Measurements from ENCODE around the gene PRRG1.

PRRG1 gene

GRCh38 chrX:37407736-37408135, 58.6 kb downstream of the PRRG1 start:
- Histone ChIP-seq H3K4me2 (ENCODE audit: low read depth, low read length, poor library complexity, severe bottlenecking) (no peak overlapping the region), H3K4me3 (ENCODE audit: low read length, poor library complexity, severe bottlenecking) (no peak overlapping the region), H3K9me2 (replicated peaks; ENCODE audit: low read depth, low read length) (no peaks in the 10 kb centered on the region), H2AFZ (ENCODE audit: low read length) (no peak overlapping the region), H3F3A (ENCODE audit: low read depth) (no peaks in the 10 kb centered on the region), H4K20me1 (ENCODE audit: insufficient read depth, low read length, poor library complexity, severe bottlenecking) (no peaks in the 10 kb centered on the region), H3K9me3 (ENCODE audit: insufficient read depth, low read depth, low read length) (no peaks in the 10 kb centered on the region), H3K36me3 (ENCODE audit: insufficient read depth, low read length) (no peaks in the 10 kb centered on the region), H3K27me3 (ENCODE audit: insufficient read depth, low read length, poor library complexity, severe bottlenecking) (no peaks in the 10 kb centered on the region), H3K4me1 (ENCODE audit: insufficient read depth, low read length, poor library complexity, severe bottlenecking) (no peaks in the 10 kb centered on the region), H3K9ac (ENCODE audit: low read depth, low read length, poor library complexity, severe bottlenecking) (no peak overlapping the region), H3K79me2 (ENCODE audit: insufficient read depth, low read length) (no peaks in the 10 kb centered on the region)
- TF ChIP-seq EZH2phosphoT487 (IDR thresholded peaks at IDR 0.05; ENCODE audit: borderline replicate concordance) = no peak
- no peak for TF ChIP-seq CTCF (conservative IDR thresholded peaks at IDR 0.05; ENCODE audit: low read length)

- Histone ChIP-seq H3K79me2 (ENCODE audit: insufficient read depth, low read length) (no peaks in the 10 kb centered on the region), H3K9me2 (replicated peaks; ENCODE audit: low read depth, low read length) (no peaks in the 10 kb centered on the region), H3K9me3 (ENCODE audit: insufficient read depth, low read depth, low read length) (no peaks in the 10 kb centered on the region), H3K4me3 (ENCODE audit: low read length, poor library complexity, severe bottlenecking) (no peak overlapping the region), H3F3A (ENCODE audit: low read depth) (no peaks in the 10 kb centered on the region), H3K9ac (ENCODE audit: low read depth, low read length, poor library complexity, severe bottlenecking) (no peak overlapping the region), H3K4me1 (ENCODE audit: insufficient read depth, low read length, poor library complexity, severe bottlenecking) (no peaks in the 10 kb centered on the region), H4K20me1 (ENCODE audit: insufficient read depth, low read length, poor library complexity, severe bottlenecking) (no peaks in the 10 kb centered on the region), H2AFZ (ENCODE audit: low read length) (no peak overlapping the region), H3K4me2 (ENCODE audit: low read depth, low read length, poor library complexity, severe bottlenecking) (no peak overlapping the region), H3K27me3 (ENCODE audit: insufficient read depth, low read length, poor library complexity, severe bottlenecking) (no peaks in the 10 kb centered on the region), H3K36me3 (ENCODE audit: insufficient read depth, low read length) (no peaks in the 10 kb centered on the region)
- TF ChIP-seq CTCF (conservative IDR thresholded peaks at IDR 0.05; ENCODE audit: low read length) (no peak), EZH2phosphoT487 (IDR thresholded peaks at IDR 0.05; ENCODE audit: borderline replicate concordance) (no peak)
Observed at GRCh38 chrX:37409278-37409677, 60.1 kb downstream of the PRRG1 start.

- Histone ChIP-seq H3K4me1 (ENCODE audit: insufficient read depth, low read length, poor library complexity, severe bottlenecking) (no peaks in the 10 kb centered on the region), H4K20me1 (ENCODE audit: insufficient read depth, low read length, poor library complexity, severe bottlenecking) (no peaks in the 10 kb centered on the region), H3K9me3 (ENCODE audit: insufficient read depth, low read depth, low read length) (no peaks in the 10 kb centered on the region), H3K27me3 (ENCODE audit: insufficient read depth, low read length, poor library complexity, severe bottlenecking) (no peaks in the 10 kb centered on the region), H2AFZ (ENCODE audit: low read length) (no peak overlapping the region), H3K4me3 (ENCODE audit: low read length, poor library complexity, severe bottlenecking) (no peak overlapping the region), H3K9ac (ENCODE audit: low read depth, low read length, poor library complexity, severe bottlenecking) (no peak overlapping the region), H3K36me3 (ENCODE audit: insufficient read depth, low read length) (no peaks in the 10 kb centered on the region), H3K4me2 (ENCODE audit: low read depth, low read length, poor library complexity, severe bottlenecking) (no peak overlapping the region), H3K9me2 (replicated peaks; ENCODE audit: low read depth, low read length) (no peaks in the 10 kb centered on the region), H3F3A (ENCODE audit: low read depth) (no peaks in the 10 kb centered on the region), H3K79me2 (ENCODE audit: insufficient read depth, low read length) (no peaks in the 10 kb centered on the region)
- TF ChIP-seq CTCF (conservative IDR thresholded peaks at IDR 0.05; ENCODE audit: low read length) = no peak
- no peak for TF ChIP-seq EZH2phosphoT487 (IDR thresholded peaks at IDR 0.05; ENCODE audit: borderline replicate concordance)
Observed at GRCh38 chrX:37420185-37420584, 71.0 kb downstream of the PRRG1 start.

All from Loucy (cell line).